H9 (cell line): ENCODE results near the gene SFXN2. TPM values are rescaled to one million over a fixed set of nuclear protein-coding genes. Genes with fewer than 3 reads are reported as not detected.

Source experiments
- DNase-seq: peaks from one replicate; pipeline ENCODE4 v3.0.0-alpha.2; 2017
- H2AFZ ChIP-seq: one replicate; pipeline ENCODE4 v1.6.1; 2013; ENCODE audit warnings: mild to moderate bottlenecking, low read length, control low read depth, moderate library complexity
- H2AK5ac ChIP-seq: 2 replicates; pipeline ENCODE4 v1.6.1; 2013; ENCODE audit warnings: low read length, control low read depth, mixed read lengths; ENCODE audit not compliant: insufficient read length
- H2BK120ac ChIP-seq: one replicate; pipeline ENCODE4 v1.6.1; 2013; ENCODE audit warnings: low read depth, mild to moderate bottlenecking, low read length, control low read depth, inconsistent platforms; ENCODE audit not compliant: poor library complexity, severe bottlenecking
- H2BK12ac ChIP-seq: 2 replicates; pipeline ENCODE4 v1.6.1; 2013; ENCODE audit warnings: low read length, control low read depth, mixed read lengths, low read depth; ENCODE audit not compliant: insufficient read length
- H2BK15ac ChIP-seq: 2 replicates; pipeline ENCODE4 v1.6.1; 2013; ENCODE audit warnings: low read depth, low read length, control low read depth
- H2BK20ac ChIP-seq: one replicate; pipeline ENCODE4 v1.6.1; 2013; ENCODE audit warnings: low read depth, mild to moderate bottlenecking, low read length, control low read depth, inconsistent platforms; ENCODE audit not compliant: poor library complexity, severe bottlenecking
- H2BK5ac ChIP-seq: 2 replicates; pipeline ENCODE4 v1.6.1; 2013; ENCODE audit warnings: low read length, control low read depth, mixed read lengths; ENCODE audit not compliant: insufficient read length
- H3K14ac ChIP-seq: 2 replicates; pipeline ENCODE4 v1.6.1; 2013; ENCODE audit warnings: low read length, control low read depth; ENCODE audit not compliant: insufficient read depth
- H3K18ac ChIP-seq: 2 replicates; pipeline ENCODE4 v1.6.1; 2013; ENCODE audit warnings: low read depth, mild to moderate bottlenecking, mixed read lengths, low read length, control low read depth; ENCODE audit not compliant: insufficient read length
- H3K23ac ChIP-seq: 2 replicates; pipeline ENCODE4 v1.6.1; 2013; ENCODE audit warnings: low read length, control low read depth, mixed read lengths, low read depth; ENCODE audit not compliant: insufficient read length
- H3K23me2 ChIP-seq: 2 replicates; pipeline ENCODE4 v1.6.1; 2013; ENCODE audit warnings: low read depth, mild to moderate bottlenecking, mixed read lengths, low read length, control low read depth; ENCODE audit not compliant: insufficient read length, poor library complexity, severe bottlenecking
- H3K27ac ChIP-seq: 2 replicates; pipeline ENCODE4 v1.5.1; 2013; ENCODE audit warnings: low read length, control low read depth, mixed read lengths, low read depth; ENCODE audit not compliant: insufficient read length
- H3K27me3 ChIP-seq: 2 replicates; pipeline ENCODE4 v1.6.1; 2013; ENCODE audit warnings: low read length, control low read depth, inconsistent platforms; ENCODE audit not compliant: insufficient read depth
- H3K4ac ChIP-seq: 2 replicates; pipeline ENCODE4 v1.6.1; 2013; ENCODE audit warnings: low read depth, mild to moderate bottlenecking, control low read depth, inconsistent platforms, low read length, moderate library complexity
- H3K4me1 ChIP-seq: 2 replicates; pipeline ENCODE4 v1.6.1; 2013; ENCODE audit warnings: low read length, control low read depth, inconsistent platforms; ENCODE audit not compliant: insufficient read depth
- H3K4me2 ChIP-seq: 2 replicates; pipeline ENCODE4 v1.6.1; 2013; ENCODE audit warnings: low read length, control low read depth, mixed read lengths; ENCODE audit not compliant: insufficient read length, insufficient read depth
- H3K56ac ChIP-seq: 2 replicates; pipeline ENCODE4 v1.6.1; 2013; ENCODE audit warnings: low read depth, mild to moderate bottlenecking, mixed read lengths, low read length, control low read depth; ENCODE audit not compliant: insufficient read length
- H3K79me1 ChIP-seq: 2 replicates; pipeline ENCODE4 v1.6.1; 2013; ENCODE audit warnings: low read depth, mild to moderate bottlenecking, moderate library complexity, low read length, control low read depth, inconsistent platforms; ENCODE audit not compliant: insufficient read depth, poor library complexity, severe bottlenecking
- H3K79me2 ChIP-seq: 2 replicates; pipeline ENCODE4 v1.6.1; 2013; ENCODE audit warnings: low read length, control low read depth, inconsistent platforms; ENCODE audit not compliant: insufficient read depth
- H3K9ac ChIP-seq: 2 replicates; pipeline ENCODE4 v1.6.1; 2013; ENCODE audit warnings: low read length, control low read depth, mixed read lengths; ENCODE audit not compliant: insufficient read length; ENCODE audit errors: extremely low read depth
- H3K9me3 ChIP-seq: one replicate; pipeline ENCODE4 v1.6.1; 2013; ENCODE audit warnings: low read depth, low read length, inconsistent platforms; ENCODE audit not compliant: control insufficient read depth
- H3T11ph ChIP-seq: one replicate; pipeline ENCODE4 v1.6.1; 2013; ENCODE audit warnings: mild to moderate bottlenecking, low read length, control low read depth, inconsistent platforms
- H4K20me1 ChIP-seq: one replicate; pipeline ENCODE4 v1.6.1; 2013; ENCODE audit not compliant: control insufficient read depth, insufficient read length, insufficient read depth
- H4K5ac ChIP-seq: 2 replicates; pipeline ENCODE4 v1.6.1; 2013; ENCODE audit warnings: low read depth, mild to moderate bottlenecking, mixed read lengths, low read length, control low read depth; ENCODE audit not compliant: insufficient read length
- H4K8ac ChIP-seq: replicated peaks from 2 replicates; pipeline ENCODE4 v1.6.1; 2013; ENCODE audit warnings: low read length, control low read depth, mixed read lengths, low read depth; ENCODE audit not compliant: insufficient read length
- H4K91ac ChIP-seq: 2 replicates; pipeline ENCODE4 v1.6.1; 2013; ENCODE audit warnings: low read depth, mild to moderate bottlenecking, moderate library complexity, mixed read lengths, low read length, control low read depth; ENCODE audit not compliant: insufficient read length
- H3K27ac Mint-ChIP-seq, 3 experiments: 2 replicates in 2 of 3; 3 replicates in 1 of 3; pipeline ENCODE4 v1.8.0; 2020 to 2021; ENCODE audit warnings: mixed read lengths in 3 of 3, mild to moderate bottlenecking in 1 of 3, moderate library complexity in 1 of 3
- H3K27me3 Mint-ChIP-seq: 2 replicates; pipeline ENCODE4 v1.8.0; 2021; ENCODE audit warnings: low read depth, mild to moderate bottlenecking, moderate library complexity, mixed read lengths
- H3K36me3 Mint-ChIP-seq, 3 experiments: 2 replicates in 2 of 3; 3 replicates in 1 of 3; pipeline ENCODE4 v1.8.0; 2020 to 2021; ENCODE audit warnings: low read depth in 3 of 3, mixed read lengths in 3 of 3; ENCODE audit not compliant: insufficient read depth in 1 of 3
- H3K4me1 Mint-ChIP-seq, 2 experiments: 2 replicates each; pipeline ENCODE4 v1.8.0; 2020; ENCODE audit warnings: mixed read lengths in 2 of 2
- H3K4me3 Mint-ChIP-seq, 2 experiments: 2 replicates in 1 of 2; 3 replicates in 1 of 2; pipeline ENCODE4 v1.8.0; 2020 to 2021; ENCODE audit warnings: mild to moderate bottlenecking in 2 of 2, mixed read lengths in 2 of 2, moderate library complexity in 1 of 2
- H3K9me3 Mint-ChIP-seq, 2 experiments: 2 replicates in 1 of 2; 3 replicates in 1 of 2; pipeline ENCODE4 v1.8.0; 2020; ENCODE audit warnings: mild to moderate bottlenecking in 2 of 2, mixed read lengths in 2 of 2, moderate library complexity in 1 of 2
- CTCF ChIP-seq: fragments of 200-600 bp; sonication (generic); conservative IDR thresholded peaks from 3 replicates; pipeline ENCODE4 v1.8.0; 2021; ENCODE audit warnings: antibody characterized with exemption, mild to moderate bottlenecking
- WGBS: extraction: QIAGEN DNeasy Blood & Tissue Kit; methylation state at CpG from one replicate; pipeline ENCODE4 v1.1.7; 2013; ENCODE audit warnings: missing lambda C conversion rate, low lambda C conversion rate, mixed read lengths; ENCODE audit not compliant: insufficient read length; ENCODE audit errors: extremely low coverage; 5-methylcytosine and 5-hydroxymethylcytosine counted together
- total RNA-seq: library from RNA; stranded (reverse); gene quantifications from 2 replicates; pipeline ENCODE4 v1.2.1, GENCODE V29; 2021

Gene SFXN2
- total RNA-seq, 1 experiment from 2014 or later = 34.7 TPM

- Histone ChIP-seq H4K8ac (no peak overlapping the region), H2AFZ (no peak overlapping the region), H3K23ac (no peak overlapping the region), H2BK120ac (no peak overlapping the region), H3T11ph (no peak overlapping the region), H2BK5ac (no peak overlapping the region), H2BK15ac (no peak overlapping the region), H3K9ac (no peak overlapping the region), H3K27ac (no peak overlapping the region), H4K91ac (no peak overlapping the region), H2BK12ac (no peak overlapping the region), H4K5ac (no peak overlapping the region), H4K20me1 (no peaks in the 10 kb centered on the region), H3K79me2 (no peaks in the 10 kb centered on the region), H3K79me1 (no peaks in the 10 kb centered on the region), H3K4ac (no peak overlapping the region), H3K27me3 (no peaks in the 10 kb centered on the region; the same call in 1 of the 2 replicates), H2AK5ac (no peak overlapping the region), H3K9me3 (no peaks in the 10 kb centered on the region), H3K23me2 (no peaks in the 10 kb centered on the region), H3K4me2 (no peak overlapping the region), H3K14ac (no peak overlapping the region), H3K4me1 (no peaks in the 10 kb centered on the region), H3K56ac (no peak overlapping the region), H3K18ac (no peak overlapping the region), H2BK20ac (no peak overlapping the region)
- H3K4me1 Mint-ChIP-seq = peaks cover 0 to 1% of the 10 kb centered on the region in 2 experiments; a peak in 1 of 4 replicates
- DNase-seq = no peak
- H3K27ac Mint-ChIP-seq = peak overlapping the region in 1 of 3 experiments; percentile 43; a peak in 2 of 7 replicates
- no peaks in the 10 kb centered on the region for H3K27me3 Mint-ChIP-seq
- TF ChIP-seq CTCF = no peak
- no CpG with 5 or more reads among the region's 7 CpGs for WGBS
- peaks cover 0 to 5% (median 0%) of the 10 kb centered on the region in 3 experiments; a peak in 1 of 7 replicates for H3K36me3 Mint-ChIP-seq
- H3K4me3 Mint-ChIP-seq = no peak overlapping the region
- no peaks in the 10 kb centered on the region for H3K9me3 Mint-ChIP-seq
Observed at GRCh38 chr10:102769375-102770107, 55.1 kb downstream of the SFXN2 start.
